HepG2 (cell line): ENCODE measurements around the gene CPT1B.

ENCODE experiments used
- HIC2 ChIP-seq: sonication (generic); formaldehyde crosslinking; IDR thresholded peaks from 2 replicates; pipeline ENCODE4 v1.9.0; 2022; ENCODE audit warnings: low read depth, missing genetic modification reagents
- MYNN ChIP-seq: sonication (generic); formaldehyde crosslinking; IDR thresholded peaks from 2 replicates; pipeline ENCODE4 v1.4.0; 2020; ENCODE audit warnings: mild to moderate bottlenecking, low read depth, missing genetic modification reagents
- PCBP1 ChIP-seq: fragments of 200-400 bp; formaldehyde crosslinking; IDR thresholded peaks from 2 replicates; pipeline ENCODE4 v1.6.1; 2017; ENCODE audit warnings: mild to moderate bottlenecking, low read depth, low read length, borderline replicate concordance
- ZBTB8A ChIP-seq: sonication (generic); formaldehyde crosslinking; IDR thresholded peaks from 2 replicates; pipeline ENCODE4 v1.4.0; 2020; ENCODE audit warnings: mild to moderate bottlenecking, low read depth, missing genetic modification reagents, borderline replicate concordance
- ZNF317 ChIP-seq: sonication (generic); formaldehyde crosslinking; IDR thresholded peaks from 2 replicates; pipeline ENCODE4 v1.5.0; 2020; ENCODE audit warnings: mild to moderate bottlenecking, missing genetic modification reagents
- ZNF552 ChIP-seq: sonication (generic); formaldehyde crosslinking; IDR thresholded peaks from 2 replicates; pipeline ENCODE4 v1.9.0; 2022; ENCODE audit warnings: missing genetic modification reagents, mild to moderate bottlenecking, borderline replicate concordance

DNA sequence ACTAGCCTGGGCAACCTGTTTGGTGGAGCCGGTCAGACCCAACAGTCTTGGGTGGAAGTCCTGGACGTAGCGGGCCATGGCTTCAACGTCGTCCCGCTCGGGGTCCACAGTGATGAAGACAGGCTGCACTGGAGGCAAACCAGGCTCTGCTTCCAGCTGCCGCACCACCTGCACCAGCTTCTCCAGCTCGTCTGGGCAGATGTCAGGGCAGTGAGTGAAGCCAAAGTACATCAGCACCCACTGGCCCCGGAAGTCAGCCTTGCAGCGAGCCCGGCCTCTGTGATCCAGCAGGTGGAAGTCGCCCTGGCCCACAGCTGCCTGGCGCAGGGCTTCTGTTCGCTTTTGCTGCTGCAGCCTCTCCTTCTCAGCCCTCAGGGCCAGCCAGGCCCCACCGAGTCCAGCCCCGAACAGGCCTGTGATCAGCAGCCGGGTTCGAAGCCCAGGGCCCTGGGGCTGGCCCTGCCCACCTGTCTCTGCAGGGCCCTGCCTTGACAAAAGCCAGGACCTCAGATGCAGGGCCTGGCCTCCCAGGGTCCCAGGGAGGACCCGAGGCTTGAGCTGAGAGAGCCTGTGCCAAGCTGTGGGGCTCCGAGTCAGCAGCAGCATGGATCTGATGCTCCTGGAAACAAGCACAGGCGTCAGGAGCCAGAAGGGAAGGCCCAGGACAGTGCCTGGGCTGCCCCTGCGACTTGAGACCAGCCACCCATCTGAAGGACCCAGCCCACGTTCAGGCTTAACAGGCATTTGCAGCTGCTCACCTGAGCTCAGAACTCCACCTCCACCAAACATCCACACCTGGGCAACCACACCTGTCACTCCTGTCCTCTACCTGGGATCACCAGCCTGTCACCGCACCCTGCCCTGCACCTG is 54.2 kb downstream of the CPT1B start:
- no peak for TF ChIP-seq ZNF317 (CRISPR knock-in tag)
- no peak for TF ChIP-seq MYNN (CRISPR knock-in tag)
- TF ChIP-seq ZBTB8A (CRISPR knock-in tag), result no peak
- TF ChIP-seq PCBP1, result no peak
- TF ChIP-seq HIC2, result no peak
- TF ChIP-seq ZNF552 (CRISPR knock-in tag), result no peak
